Nephron progenitor cell (in vitro differentiated cells): ENCODE measurements around the gene MCEMP1.

Source experiments
- DNase-seq: peaks from one replicate; pipeline ENCODE4 v3.0.0; 2021
- H3K27ac Mint-ChIP-seq: 2 replicates; pipeline ENCODE4 v1.8.0; 2021; ENCODE audit warnings: mild to moderate bottlenecking, moderate library complexity, mixed read lengths
- H3K27me3 Mint-ChIP-seq: 2 replicates; pipeline ENCODE4 v1.8.0; 2021; ENCODE audit warnings: mild to moderate bottlenecking, low read depth, mixed read lengths; ENCODE audit not compliant: poor library complexity
- H3K36me3 Mint-ChIP-seq: 2 replicates; pipeline ENCODE4 v1.8.0; 2021; ENCODE audit warnings: low read depth, mixed read lengths
- H3K4me1 Mint-ChIP-seq: 2 replicates; pipeline ENCODE4 v1.8.0; 2021; ENCODE audit warnings: mixed read lengths
- H3K4me3 Mint-ChIP-seq: 2 replicates; pipeline ENCODE4 v1.8.0; 2021; ENCODE audit warnings: mild to moderate bottlenecking, moderate library complexity, mixed read lengths
- H3K9me3 Mint-ChIP-seq: 2 replicates; pipeline ENCODE4 v1.8.0; 2021; ENCODE audit warnings: mild to moderate bottlenecking, moderate library complexity, mixed read lengths
- TF ChIP-seq, protein P1 (sequence below): fragments of 200-600 bp; sonication (generic); IDR thresholded peaks from 2 replicates; pipeline ENCODE4 v1.5.0; 2021; ENCODE audit warnings: antibody characterized with exemption

Gene MCEMP1

GRCh38 chr19:7655581-7655980, 21.3 kb upstream of the MCEMP1 start:
- H3K27ac Mint-ChIP-seq, result no peak overlapping the region
- TF ChIP-seq, protein P1, sequence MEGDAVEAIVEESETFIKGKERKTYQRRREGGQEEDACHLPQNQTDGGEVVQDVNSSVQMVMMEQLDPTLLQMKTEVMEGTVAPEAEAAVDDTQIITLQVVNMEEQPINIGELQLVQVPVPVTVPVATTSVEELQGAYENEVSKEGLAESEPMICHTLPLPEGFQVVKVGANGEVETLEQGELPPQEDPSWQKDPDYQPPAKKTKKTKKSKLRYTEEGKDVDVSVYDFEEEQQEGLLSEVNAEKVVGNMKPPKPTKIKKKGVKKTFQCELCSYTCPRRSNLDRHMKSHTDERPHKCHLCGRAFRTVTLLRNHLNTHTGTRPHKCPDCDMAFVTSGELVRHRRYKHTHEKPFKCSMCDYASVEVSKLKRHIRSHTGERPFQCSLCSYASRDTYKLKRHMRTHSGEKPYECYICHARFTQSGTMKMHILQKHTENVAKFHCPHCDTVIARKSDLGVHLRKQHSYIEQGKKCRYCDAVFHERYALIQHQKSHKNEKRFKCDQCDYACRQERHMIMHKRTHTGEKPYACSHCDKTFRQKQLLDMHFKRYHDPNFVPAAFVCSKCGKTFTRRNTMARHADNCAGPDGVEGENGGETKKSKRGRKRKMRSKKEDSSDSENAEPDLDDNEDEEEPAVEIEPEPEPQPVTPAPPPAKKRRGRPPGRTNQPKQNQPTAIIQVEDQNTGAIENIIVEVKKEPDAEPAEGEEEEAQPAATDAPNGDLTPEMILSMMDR, result no peak
- peaks cover 26% of the 10 kb centered on the region for H3K27me3 Mint-ChIP-seq
- peaks cover 13% of the 10 kb centered on the region for H3K4me1 Mint-ChIP-seq
- H3K9me3 Mint-ChIP-seq, result no peaks in the 10 kb centered on the region
- no peak for DNase-seq
- H3K36me3 Mint-ChIP-seq, result no peaks in the 10 kb centered on the region
- no peak overlapping the region for H3K4me3 Mint-ChIP-seq

DNA sequence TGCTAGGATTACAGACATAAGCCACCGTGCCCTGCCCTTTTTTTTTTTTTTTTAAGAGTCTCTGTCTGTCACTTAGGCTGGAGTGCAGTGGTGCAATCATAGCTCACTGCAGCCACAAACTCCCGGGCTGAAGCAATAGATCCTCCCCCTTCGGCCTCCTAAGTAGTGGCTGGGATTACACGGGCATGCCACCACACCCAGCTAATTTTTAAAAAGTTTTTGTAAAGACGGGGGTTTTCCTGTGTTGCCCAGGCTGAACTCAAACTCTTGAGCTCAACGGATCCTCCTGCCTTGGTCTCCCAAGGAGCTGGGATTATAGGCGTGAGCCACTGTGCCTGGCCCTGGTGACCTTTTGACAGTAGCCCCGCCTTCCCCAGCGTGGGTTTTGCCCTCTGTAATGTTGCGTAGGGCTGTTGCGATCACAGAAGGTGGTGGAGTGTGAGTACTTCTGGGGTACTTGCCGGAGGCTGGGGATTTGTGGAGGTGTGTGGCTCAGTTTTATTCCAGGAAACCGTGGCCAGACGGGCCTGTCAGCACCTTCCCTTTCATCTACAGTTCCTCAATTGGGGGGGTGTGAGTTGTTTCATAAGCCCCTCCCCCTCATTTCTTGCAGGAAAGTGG, 19.6 kb upstream of the MCEMP1 start:
- H3K27ac Mint-ChIP-seq, result no peak overlapping the region
- no peaks in the 10 kb centered on the region for H3K9me3 Mint-ChIP-seq
- peaks cover 21% of the 10 kb centered on the region for H3K27me3 Mint-ChIP-seq
- H3K4me3 Mint-ChIP-seq, result no peak overlapping the region
- DNase-seq, result no peak
- H3K36me3 Mint-ChIP-seq, result no peaks in the 10 kb centered on the region
- TF ChIP-seq, protein P1, result no peak
- H3K4me1 Mint-ChIP-seq, result peaks cover 9% of the 10 kb centered on the region

- H3K9me3 Mint-ChIP-seq, result no peaks in the 10 kb centered on the region
- H3K27ac Mint-ChIP-seq, result no peak overlapping the region
- DNase-seq, result no peak
- H3K27me3 Mint-ChIP-seq, result peaks cover 30% of the 10 kb centered on the region
- no peak overlapping the region for H3K4me3 Mint-ChIP-seq
- TF ChIP-seq, protein P1, result no peak
- no peaks in the 10 kb centered on the region for H3K36me3 Mint-ChIP-seq
- no peaks in the 10 kb centered on the region for H3K4me1 Mint-ChIP-seq
Observed at GRCh38 chr19:7658219-7658686, 18.6 kb upstream of the MCEMP1 start.

- Mint-ChIP-seq H3K4me3 (no peak overlapping the region), H3K36me3 (no peaks in the 10 kb centered on the region), H3K27ac (no peak overlapping the region), H3K27me3 (peaks cover 53% of the 10 kb centered on the region), H3K9me3 (no peaks in the 10 kb centered on the region), H3K4me1 (no peaks in the 10 kb centered on the region)
- DNase-seq, result no peak
- TF ChIP-seq, protein P1, result no peak
Observed at GRCh38 chr19:7661744-7662538, 14.9 kb upstream of the MCEMP1 start.

DNA sequence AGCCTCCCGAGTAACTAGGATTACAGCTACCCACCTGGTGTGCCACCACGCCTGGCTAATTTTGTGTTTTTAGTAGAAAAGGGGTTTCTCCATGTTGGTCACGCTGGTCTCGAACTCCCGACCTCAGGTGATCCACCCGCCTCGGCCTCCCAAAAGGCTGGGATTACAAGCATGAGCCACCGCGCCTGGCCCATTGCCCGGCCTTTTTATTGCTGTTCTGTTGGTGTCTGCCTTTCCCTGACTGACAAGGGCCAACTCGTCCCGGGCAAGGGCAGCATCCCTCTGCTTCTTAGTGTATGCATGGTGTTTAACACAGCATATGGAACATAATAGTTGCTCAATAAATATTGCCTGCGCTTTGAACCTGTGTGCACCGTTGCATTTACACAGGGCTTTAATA, 14.2 kb upstream of the MCEMP1 start:
- TF ChIP-seq, protein P1, result no peak
- Mint-ChIP-seq H3K27me3 (peaks cover 60% of the 10 kb centered on the region), H3K4me1 (no peaks in the 10 kb centered on the region), H3K9me3 (no peaks in the 10 kb centered on the region), H3K36me3 (no peaks in the 10 kb centered on the region), H3K4me3 (no peak overlapping the region), H3K27ac (no peak overlapping the region)
- no peak for DNase-seq
